H1 (cell line): Measurements from ENCODE around the gene TEKT5. TPM values are rescaled to one million over a fixed set of nuclear protein-coding genes. Genes with fewer than 3 reads are reported as not detected.

Experiments used
- CTCF ChIA-PET: fragments of 300-600 bp; sonication (Branson Sonifier 250); formaldehyde crosslinking; loops from one replicate; lab custom pipeline; 2021; ENCODE audit not compliant: partially characterized antibody; lab: Charles Lee
- POLR2A ChIA-PET: fragments of 300-600 bp; sonication (Branson Sonifier 250); formaldehyde crosslinking; loops from one replicate; lab custom pipeline; 2021; ENCODE audit warnings: inconsistent platforms; ENCODE audit not compliant: partially characterized antibody; lab: Charles Lee
- DNase-seq, 2 experiments: peaks; one replicate each; pipeline versions ENCODE4 v3.0.0 to v3.0.0-alpha.2; 2010 to 2022; ENCODE audit warnings: low spot score in 2 of 2, low read depth in 1 of 2, mixed read lengths in 1 of 2
- FAIRE-seq: peaks from 2 replicates; lab custom pipeline; 2011; peaks lifted over from hg19 to GRCh38; lab: Jason Lieb, UNC
- H2AFZ ChIP-seq: 2 replicates; pipeline ENCODE4 v1.8.1; 2012; ENCODE audit warnings: low read length, inconsistent platforms
- H2AK5ac ChIP-seq: 2 replicates; pipeline ENCODE4 v1.6.1; 2013; ENCODE audit warnings: low read depth, low read length
- H2BK120ac ChIP-seq: replicated peaks from 2 replicates; pipeline ENCODE3; 2013; ENCODE audit warnings: low read depth, low read length, inconsistent platforms
- H2BK12ac ChIP-seq: 2 replicates; pipeline ENCODE4 v1.6.1; 2013; ENCODE audit warnings: low read depth, low read length
- H2BK15ac ChIP-seq: 2 replicates; pipeline ENCODE4 v1.6.1; 2013; ENCODE audit warnings: low read length
- H2BK20ac ChIP-seq: 2 replicates; pipeline ENCODE4 v1.6.1; 2013; ENCODE audit warnings: low read length
- H2BK5ac ChIP-seq: 2 replicates; pipeline ENCODE4 v1.6.1; 2013; ENCODE audit warnings: low read depth, low read length
- H3K14ac ChIP-seq: 2 replicates; pipeline ENCODE4 v1.6.1; 2013; ENCODE audit warnings: inconsistent platforms; ENCODE audit not compliant: insufficient read length
- H3K18ac ChIP-seq: 2 replicates; pipeline ENCODE4 v1.6.1; 2013; ENCODE audit warnings: low read length; ENCODE audit errors: extremely low read depth
- H3K23ac ChIP-seq: 2 replicates; pipeline ENCODE4 v1.6.1; 2013; ENCODE audit warnings: inconsistent platforms; ENCODE audit not compliant: insufficient read length
- H3K23me2 ChIP-seq: 2 replicates; pipeline ENCODE4 v1.6.1; 2013; ENCODE audit warnings: low read depth, low read length
- H3K27ac ChIP-seq: 2 replicates; pipeline ENCODE4 v1.6.1; 2011; ENCODE audit warnings: low read depth, low read length, inconsistent platforms
- H3K27me3 ChIP-seq, 4 experiments: replicated peaks in 1 of 4; 1 replicate in 1 of 4; 2 replicates in 3 of 4; pipeline versions ENCODE4 v1.6.1 to v1.8.1; 2011 to 2013; ENCODE audit warnings: low read length in 3 of 4, mild to moderate bottlenecking in 3 of 4, inconsistent platforms in 2 of 4, mixed read lengths in 2 of 4, moderate library complexity in 1 of 4; ENCODE audit not compliant: control insufficient read depth in 3 of 4, insufficient read depth in 3 of 4; ENCODE audit errors: extremely low read depth in 1 of 4
- H3K36me3 ChIP-seq, 4 experiments: 2 replicates each; pipeline versions ENCODE4 v1.6.1 to v1.8.1; 2011 to 2013; ENCODE audit warnings: mild to moderate bottlenecking in 4 of 4, low read length in 3 of 4, moderate library complexity in 2 of 4, control low read depth in 1 of 4, inconsistent platforms in 1 of 4; ENCODE audit not compliant: insufficient read depth in 4 of 4, control insufficient read depth in 2 of 4
- H3K4ac ChIP-seq: replicated peaks from 2 replicates; pipeline ENCODE3; 2013; ENCODE audit warnings: low read length, low read depth, mixed read lengths, inconsistent platforms; ENCODE audit not compliant: insufficient read length
- H3K4me1 ChIP-seq, 4 experiments: replicated peaks in 1 of 4; 1 replicate in 1 of 4; 2 replicates in 3 of 4; pipeline versions ENCODE4 v1.6.1 to v1.8.1; 2011 to 2013; ENCODE audit warnings: low read length in 3 of 4, inconsistent platforms in 2 of 4, mixed read lengths in 1 of 4; ENCODE audit not compliant: insufficient read depth in 4 of 4, control insufficient read depth in 3 of 4
- H3K4me2 ChIP-seq, 2 experiments: 2 replicates each; pipeline versions ENCODE4 v1.6.1 to v1.8.1; 2011 to 2013; ENCODE audit warnings: low read depth in 2 of 2, low read length in 2 of 2, control low read depth in 1 of 2, inconsistent platforms in 1 of 2, mild to moderate bottlenecking in 1 of 2; ENCODE audit not compliant: insufficient read depth in 1 of 2
- H3K4me3 ChIP-seq, 4 experiments: fragments of 200-600, 300-600 bp in 1 of 4; sonication (generic), shearing (Covaris generic), sonication (Bioruptor Twin) in 1 of 4; 2 replicates each; pipeline versions ENCODE4 v1.5.1 to v1.8.1; 2011 to 2016; ENCODE audit warnings: low read length in 4 of 4, low read depth in 3 of 4, control low read depth in 2 of 4, inconsistent platforms in 2 of 4, mild to moderate bottlenecking in 2 of 4, mixed read lengths in 1 of 4, moderate library complexity in 1 of 4; ENCODE audit not compliant: insufficient read depth in 2 of 4; ENCODE audit errors: extremely low read depth in 1 of 4
- H3K56ac ChIP-seq: replicated peaks from 2 replicates; pipeline ENCODE3; 2013; ENCODE audit warnings: low read depth, mild to moderate bottlenecking, mixed read lengths, low read length, inconsistent platforms; ENCODE audit not compliant: insufficient read length
- H3K79me1 ChIP-seq: 2 replicates; pipeline ENCODE4 v1.6.1; 2013; ENCODE audit warnings: low read depth, low read length, control low read depth
- H3K79me2 ChIP-seq, 2 experiments: 2 replicates each; pipeline versions ENCODE4 v1.6.1 to v1.8.1; 2012 to 2013; ENCODE audit warnings: low read length in 2 of 2, mild to moderate bottlenecking in 2 of 2, inconsistent platforms in 1 of 2; ENCODE audit not compliant: insufficient read depth in 2 of 2, control insufficient read depth in 1 of 2
- H3K9ac ChIP-seq, 4 experiments: replicated peaks in 1 of 4; 1 replicate in 1 of 4; 2 replicates in 3 of 4; pipeline versions ENCODE4 v1.6.1 to v1.8.1; 2011 to 2013; ENCODE audit warnings: low read depth in 3 of 4, low read length in 3 of 4, control low read depth in 2 of 4, mild to moderate bottlenecking in 2 of 4, moderate library complexity in 2 of 4, inconsistent platforms in 1 of 4; ENCODE audit errors: extremely low read depth in 1 of 4
- H3K9me3 ChIP-seq, 2 experiments: 2 replicates each; pipeline versions ENCODE4 v1.6.1 to v1.8.1; 2012 to 2013; ENCODE audit warnings: mild to moderate bottlenecking in 2 of 2, moderate library complexity in 2 of 2, control low read depth in 1 of 2, inconsistent platforms in 1 of 2, low read depth in 1 of 2, low read length in 1 of 2, mixed read lengths in 1 of 2; ENCODE audit not compliant: insufficient read depth in 2 of 2
- H4K20me1 ChIP-seq, 2 experiments: replicated peaks in 1 of 2; 2 replicates each; pipeline versions ENCODE3 to v1.8.1; 2011 to 2013; ENCODE audit warnings: inconsistent platforms in 2 of 2, low read length in 2 of 2, mild to moderate bottlenecking in 1 of 2; ENCODE audit not compliant: insufficient read depth in 2 of 2, control insufficient read depth in 1 of 2
- H4K5ac ChIP-seq: 2 replicates; pipeline ENCODE4 v1.6.1; 2013; ENCODE audit warnings: low read length, low read depth, mixed read lengths, inconsistent platforms; ENCODE audit not compliant: insufficient read length
- H4K8ac ChIP-seq: 2 replicates; pipeline ENCODE4 v1.8.0; 2013; ENCODE audit warnings: mild to moderate bottlenecking, moderate library complexity, low read length, inconsistent platforms; ENCODE audit not compliant: insufficient read depth; ENCODE audit errors: extremely low read depth
- H4K91ac ChIP-seq: replicated peaks from 2 replicates; pipeline ENCODE3; 2013; ENCODE audit warnings: low read length, mixed read lengths, inconsistent platforms; ENCODE audit not compliant: insufficient read length
- CEBPB ChIP-seq: IDR thresholded peaks from 2 replicates; pipeline ENCODE4 v1.6.1; 2012; ENCODE audit warnings: low read depth, low read length
- TAF1 ChIP-seq: IDR thresholded peaks from 2 replicates; pipeline ENCODE4 v1.6.1; 2011; ENCODE audit warnings: mild to moderate bottlenecking, low read depth, low read length
- WGBS, 2 experiments: shearing (Covaris generic) in 1 of 2; methylation state at CpG; one replicate each; pipeline versions ENCODE4 v1.1.6 to v1.1.7; 2013 to 2015; ENCODE audit warnings: low lambda C conversion rate in 2 of 2, mixed read lengths in 2 of 2, inconsistent platforms in 1 of 2, low coverage in 1 of 2, missing lambda C conversion rate in 1 of 2; ENCODE audit not compliant: insufficient replicate concordance in 2 of 2, insufficient coverage in 1 of 2, insufficient read length in 1 of 2; ENCODE audit errors: extremely low coverage in 1 of 2, missing lambda C conversion rate in 1 of 2; 5-methylcytosine and 5-hydroxymethylcytosine counted together
- polyA plus RNA-seq, 7 experiments: library from polyadenylated mRNA; depleted of rRNA in 3 of 7; stranded (reverse) in 5 of 7; unstranded in 2 of 7; fragments of >200 nt in 5 of 7; fragments of 200-250 nt in 2 of 7; gene quantifications; 1 replicate in 5 of 7; 2 replicates in 1 of 7; 4 replicates in 1 of 7; pipeline versions ENCODE4 v1.2.1 to v1.2.3, GENCODE V29; 2011 to 2013; ENCODE audit warnings: missing spikeins in 2 of 7, mixed read lengths in 2 of 7
- total RNA-seq: library from RNA; stranded (reverse); fragmentation: NEBNext Ultra II Directional; extraction: Animal tissue kit (Norgen Biotek cat#: 25700); gene quantifications from 2 replicates; pipeline ENCODE4 v1.2.1, GENCODE V29; 2021

Gene TEKT5
- total and polyA plus RNA-seq, 2 of the 8 experiments (the other 6 are each of a cell fraction or from before 2014, with no cell fraction given): 0.95 TPM; not detected in 1

GRCh38 chr16:10658943-10659342 is 35.8 kb downstream of the TEKT5 start:
- H3K14ac ChIP-seq: no peak overlapping the region
- peak; percentile 65 for TF ChIP-seq CEBPB
- TF ChIP-seq TAF1: no peak
- TF ChIP-seq, all 59 proteins: peak for 1
- Histone ChIP-seq H3K4ac (no peak overlapping the region), H2BK120ac (no peak overlapping the region), H2BK5ac (no peak overlapping the region), H3K79me1 (no peaks in the 10 kb centered on the region), H3K27ac (no peak overlapping the region), H2BK20ac (no peak overlapping the region), H3K9ac (no peak overlapping the region), H3K27me3 (no peaks in the 10 kb centered on the region), H2AFZ (no peak overlapping the region), H3K56ac (no peak overlapping the region), H3K23ac (no peak overlapping the region), H3K4me2 (no peak overlapping the region), H3K9me3 (peaks cover 6 to 7% of the 10 kb centered on the region in 2 experiments; a peak in 3 of 4 replicates), H3K23me2 (no peaks in the 10 kb centered on the region), H3K4me3 (no peak overlapping the region), H4K8ac (no peak overlapping the region), H2BK15ac (no peak overlapping the region), H4K20me1 (no peaks in the 10 kb centered on the region), H4K91ac (no peak overlapping the region), H3K18ac (no peak overlapping the region), H3K4me1 (peaks cover 0 to 3% (median 2%) of the 10 kb centered on the region in 4 experiments; a peak in 3 of 7 replicates), H3K36me3 (no peaks in the 10 kb centered on the region; a peak in 1 of 8 replicates), H2AK5ac (no peak overlapping the region), H4K5ac (no peak overlapping the region), H3K79me2 (no peaks in the 10 kb centered on the region), H2BK12ac (no peak overlapping the region)
- 91% methylated on average over 6 of the region's 6 CpGs; no CpG with 5 or more reads in 1 of the 2 experiments for WGBS, 2 experiments
- DNase-seq: no peak
- CTCF ChIA-PET: no interaction called here
- FAIRE-seq: no peak
- POLR2A ChIA-PET: no interaction called here
